Esophagus squamous epithelium (tissue), 4 donors: Measurements from ENCODE around the gene ANKH.

ENCODE experiments used
- CTCF ChIP-seq, 6 experiments: fragments of 450-650 bp in 4 of 6; fragments of 200-600 bp in 2 of 6; sonication (generic) in 2 of 6; IDR thresholded peaks; one replicate each; pipeline ENCODE4 v1.5.1; 2016 to 2019; ENCODE audit warnings: antibody characterized with exemption in 6 of 6, mild to moderate bottlenecking in 4 of 6, moderate library complexity in 4 of 6
- POLR2A ChIP-seq, 4 donors: fragments of 450-650 bp; IDR thresholded peaks; one replicate each; pipeline ENCODE4 v1.6.1; 2017; ENCODE audit warnings: antibody characterized with exemption in 4 of 4, mild to moderate bottlenecking in 4 of 4, moderate library complexity in 3 of 4

- TF ChIP-seq CTCF (IDR thresholded peaks at IDR 0.05) (no peak), POLR2A (IDR thresholded peaks at IDR 0.05) (no peak)
These were observed 127.0 kb downstream of the ANKH start for GRCh38 chr5:14744296-14745187.
